H1 (cell line): Measurements from ENCODE around the gene XAB2. TPM values are rescaled to one million over a fixed set of nuclear protein-coding genes. Genes with fewer than 3 reads are reported as not detected.

ENCODE experiments used
- CTCF ChIA-PET: fragments of 300-600 bp; sonication (Branson Sonifier 250); formaldehyde crosslinking; loops from one replicate; lab custom pipeline; 2021; ENCODE audit not compliant: partially characterized antibody; lab: Charles Lee
- POLR2A ChIA-PET: fragments of 300-600 bp; sonication (Branson Sonifier 250); formaldehyde crosslinking; loops from one replicate; lab custom pipeline; 2021; ENCODE audit warnings: inconsistent platforms; ENCODE audit not compliant: partially characterized antibody; lab: Charles Lee
- DNase-seq, 2 experiments: peaks; one replicate each; pipeline versions ENCODE4 v3.0.0 to v3.0.0-alpha.2; 2010 to 2022; ENCODE audit warnings: low spot score in 2 of 2, low read depth in 1 of 2, mixed read lengths in 1 of 2
- FAIRE-seq: peaks from 2 replicates; lab custom pipeline; 2011; peaks lifted over from hg19 to GRCh38; lab: Jason Lieb, UNC
- H2AFZ ChIP-seq: 2 replicates; pipeline ENCODE4 v1.8.1; 2012; ENCODE audit warnings: low read length, inconsistent platforms
- H2AK5ac ChIP-seq: 2 replicates; pipeline ENCODE4 v1.6.1; 2013; ENCODE audit warnings: low read depth, low read length
- H2BK120ac ChIP-seq: replicated peaks from 2 replicates; pipeline ENCODE3; 2013; ENCODE audit warnings: low read depth, low read length, inconsistent platforms
- H2BK12ac ChIP-seq: 2 replicates; pipeline ENCODE4 v1.6.1; 2013; ENCODE audit warnings: low read depth, low read length
- H2BK15ac ChIP-seq: 2 replicates; pipeline ENCODE4 v1.6.1; 2013; ENCODE audit warnings: low read length
- H2BK20ac ChIP-seq: 2 replicates; pipeline ENCODE4 v1.6.1; 2013; ENCODE audit warnings: low read length
- H2BK5ac ChIP-seq: 2 replicates; pipeline ENCODE4 v1.6.1; 2013; ENCODE audit warnings: low read depth, low read length
- H3K14ac ChIP-seq: 2 replicates; pipeline ENCODE4 v1.6.1; 2013; ENCODE audit warnings: inconsistent platforms; ENCODE audit not compliant: insufficient read length
- H3K18ac ChIP-seq: 2 replicates; pipeline ENCODE4 v1.6.1; 2013; ENCODE audit warnings: low read length; ENCODE audit errors: extremely low read depth
- H3K23ac ChIP-seq: 2 replicates; pipeline ENCODE4 v1.6.1; 2013; ENCODE audit warnings: inconsistent platforms; ENCODE audit not compliant: insufficient read length
- H3K23me2 ChIP-seq: 2 replicates; pipeline ENCODE4 v1.6.1; 2013; ENCODE audit warnings: low read depth, low read length
- H3K27ac ChIP-seq: 2 replicates; pipeline ENCODE4 v1.6.1; 2011; ENCODE audit warnings: low read depth, low read length, inconsistent platforms
- H3K27me3 ChIP-seq, 4 experiments: replicated peaks in 1 of 4; 1 replicate in 1 of 4; 2 replicates in 3 of 4; pipeline versions ENCODE4 v1.6.1 to v1.8.1; 2011 to 2013; ENCODE audit warnings: low read length in 3 of 4, mild to moderate bottlenecking in 3 of 4, inconsistent platforms in 2 of 4, mixed read lengths in 2 of 4, moderate library complexity in 1 of 4; ENCODE audit not compliant: control insufficient read depth in 3 of 4, insufficient read depth in 3 of 4; ENCODE audit errors: extremely low read depth in 1 of 4
- H3K36me3 ChIP-seq, 4 experiments: 2 replicates each; pipeline versions ENCODE4 v1.6.1 to v1.8.1; 2011 to 2013; ENCODE audit warnings: mild to moderate bottlenecking in 4 of 4, low read length in 3 of 4, moderate library complexity in 2 of 4, control low read depth in 1 of 4, inconsistent platforms in 1 of 4; ENCODE audit not compliant: insufficient read depth in 4 of 4, control insufficient read depth in 2 of 4
- H3K4ac ChIP-seq: replicated peaks from 2 replicates; pipeline ENCODE3; 2013; ENCODE audit warnings: low read length, low read depth, mixed read lengths, inconsistent platforms; ENCODE audit not compliant: insufficient read length
- H3K4me1 ChIP-seq, 4 experiments: replicated peaks in 1 of 4; 1 replicate in 1 of 4; 2 replicates in 3 of 4; pipeline versions ENCODE4 v1.6.1 to v1.8.1; 2011 to 2013; ENCODE audit warnings: low read length in 3 of 4, inconsistent platforms in 2 of 4, mixed read lengths in 1 of 4; ENCODE audit not compliant: insufficient read depth in 4 of 4, control insufficient read depth in 3 of 4
- H3K4me2 ChIP-seq, 2 experiments: 2 replicates each; pipeline versions ENCODE4 v1.6.1 to v1.8.1; 2011 to 2013; ENCODE audit warnings: low read depth in 2 of 2, low read length in 2 of 2, control low read depth in 1 of 2, inconsistent platforms in 1 of 2, mild to moderate bottlenecking in 1 of 2; ENCODE audit not compliant: insufficient read depth in 1 of 2
- H3K4me3 ChIP-seq, 4 experiments: fragments of 200-600, 300-600 bp in 1 of 4; sonication (generic), shearing (Covaris generic), sonication (Bioruptor Twin) in 1 of 4; 2 replicates each; pipeline versions ENCODE4 v1.5.1 to v1.8.1; 2011 to 2016; ENCODE audit warnings: low read length in 4 of 4, low read depth in 3 of 4, control low read depth in 2 of 4, inconsistent platforms in 2 of 4, mild to moderate bottlenecking in 2 of 4, mixed read lengths in 1 of 4, moderate library complexity in 1 of 4; ENCODE audit not compliant: insufficient read depth in 2 of 4; ENCODE audit errors: extremely low read depth in 1 of 4
- H3K56ac ChIP-seq: replicated peaks from 2 replicates; pipeline ENCODE3; 2013; ENCODE audit warnings: low read depth, mild to moderate bottlenecking, mixed read lengths, low read length, inconsistent platforms; ENCODE audit not compliant: insufficient read length
- H3K79me1 ChIP-seq: 2 replicates; pipeline ENCODE4 v1.6.1; 2013; ENCODE audit warnings: low read depth, low read length, control low read depth
- H3K79me2 ChIP-seq, 2 experiments: 2 replicates each; pipeline versions ENCODE4 v1.6.1 to v1.8.1; 2012 to 2013; ENCODE audit warnings: low read length in 2 of 2, mild to moderate bottlenecking in 2 of 2, inconsistent platforms in 1 of 2; ENCODE audit not compliant: insufficient read depth in 2 of 2, control insufficient read depth in 1 of 2
- H3K9ac ChIP-seq, 4 experiments: replicated peaks in 1 of 4; 1 replicate in 1 of 4; 2 replicates in 3 of 4; pipeline versions ENCODE4 v1.6.1 to v1.8.1; 2011 to 2013; ENCODE audit warnings: low read depth in 3 of 4, low read length in 3 of 4, control low read depth in 2 of 4, mild to moderate bottlenecking in 2 of 4, moderate library complexity in 2 of 4, inconsistent platforms in 1 of 4; ENCODE audit errors: extremely low read depth in 1 of 4
- H3K9me3 ChIP-seq, 2 experiments: 2 replicates each; pipeline versions ENCODE4 v1.6.1 to v1.8.1; 2012 to 2013; ENCODE audit warnings: mild to moderate bottlenecking in 2 of 2, moderate library complexity in 2 of 2, control low read depth in 1 of 2, inconsistent platforms in 1 of 2, low read depth in 1 of 2, low read length in 1 of 2, mixed read lengths in 1 of 2; ENCODE audit not compliant: insufficient read depth in 2 of 2
- H4K20me1 ChIP-seq, 2 experiments: replicated peaks in 1 of 2; 2 replicates each; pipeline versions ENCODE3 to v1.8.1; 2011 to 2013; ENCODE audit warnings: inconsistent platforms in 2 of 2, low read length in 2 of 2, mild to moderate bottlenecking in 1 of 2; ENCODE audit not compliant: insufficient read depth in 2 of 2, control insufficient read depth in 1 of 2
- H4K5ac ChIP-seq: 2 replicates; pipeline ENCODE4 v1.6.1; 2013; ENCODE audit warnings: low read length, low read depth, mixed read lengths, inconsistent platforms; ENCODE audit not compliant: insufficient read length
- H4K8ac ChIP-seq: 2 replicates; pipeline ENCODE4 v1.8.0; 2013; ENCODE audit warnings: mild to moderate bottlenecking, moderate library complexity, low read length, inconsistent platforms; ENCODE audit not compliant: insufficient read depth; ENCODE audit errors: extremely low read depth
- H4K91ac ChIP-seq: replicated peaks from 2 replicates; pipeline ENCODE3; 2013; ENCODE audit warnings: low read length, mixed read lengths, inconsistent platforms; ENCODE audit not compliant: insufficient read length
- CBX5 ChIP-seq: fragments of 300-800, 300-1000 bp; sonication (generic); IDR thresholded peaks from 2 replicates; pipeline ENCODE4 v1.7.1; 2016; ENCODE audit warnings: antibody characterized with exemption, low read length, low read depth
- EP300 ChIP-seq, 2 experiments: IDR thresholded peaks; 1 replicate in 1 of 2; 2 replicates in 1 of 2; pipeline ENCODE4 v1.6.1; 2011 to 2012; ENCODE audit warnings: low read depth in 2 of 2, low read length in 2 of 2, mild to moderate bottlenecking in 2 of 2, borderline replicate concordance in 1 of 2, inconsistent platforms in 1 of 2, moderate library complexity in 1 of 2
- EZH2 ChIP-seq: fragments of 200-600 bp; sonication (generic); IDR thresholded peaks from 2 replicates; pipeline ENCODE4 v1.7.1; 2012; ENCODE audit warnings: low read depth, mild to moderate bottlenecking, moderate library complexity, low read length, inconsistent platforms; ENCODE audit not compliant: severe bottlenecking
- KDM4A ChIP-seq: IDR thresholded peaks from one replicate; pipeline ENCODE4 v1.7.1; 2012; ENCODE audit warnings: low read depth, mild to moderate bottlenecking, moderate library complexity, low read length, inconsistent platforms; ENCODE audit not compliant: severe bottlenecking
- NRF1 ChIP-seq: IDR thresholded peaks from 2 replicates; pipeline ENCODE4 v1.6.1; 2011; ENCODE audit warnings: mild to moderate bottlenecking, low read depth, low read length, improper control_type of control experiment
- PHF8 ChIP-seq: fragments of 200-600 bp; sonication (generic); conservative IDR thresholded peaks from 2 replicates; pipeline ENCODE4 v1.7.1; 2012; ENCODE audit warnings: low read depth, mild to moderate bottlenecking, inconsistent platforms, low read length, moderate library complexity
- POU5F1 ChIP-seq: IDR thresholded peaks from 2 replicates; pipeline ENCODE4 v1.6.1; 2011; ENCODE audit warnings: low read depth, mild to moderate bottlenecking, low read length, moderate library complexity
- SRF ChIP-seq: IDR thresholded peaks from 2 replicates; pipeline ENCODE4 v1.6.1; 2011; ENCODE audit warnings: mild to moderate bottlenecking, low read depth, low read length, moderate library complexity
- WGBS, 2 experiments: shearing (Covaris generic) in 1 of 2; methylation state at CpG; one replicate each; pipeline versions ENCODE4 v1.1.6 to v1.1.7; 2013 to 2015; ENCODE audit warnings: low lambda C conversion rate in 2 of 2, mixed read lengths in 2 of 2, inconsistent platforms in 1 of 2, low coverage in 1 of 2, missing lambda C conversion rate in 1 of 2; ENCODE audit not compliant: insufficient replicate concordance in 2 of 2, insufficient coverage in 1 of 2, insufficient read length in 1 of 2; ENCODE audit errors: extremely low coverage in 1 of 2, missing lambda C conversion rate in 1 of 2; 5-methylcytosine and 5-hydroxymethylcytosine counted together
- polyA plus RNA-seq, 7 experiments: library from polyadenylated mRNA; depleted of rRNA in 3 of 7; stranded (reverse) in 5 of 7; unstranded in 2 of 7; fragments of >200 nt in 5 of 7; fragments of 200-250 nt in 2 of 7; gene quantifications; 1 replicate in 5 of 7; 2 replicates in 1 of 7; 4 replicates in 1 of 7; pipeline versions ENCODE4 v1.2.1 to v1.2.3, GENCODE V29; 2011 to 2013; ENCODE audit warnings: missing spikeins in 2 of 7, mixed read lengths in 2 of 7
- total RNA-seq: library from RNA; stranded (reverse); fragmentation: NEBNext Ultra II Directional; extraction: Animal tissue kit (Norgen Biotek cat#: 25700); gene quantifications from 2 replicates; pipeline ENCODE4 v1.2.1, GENCODE V29; 2021

The XAB2 gene
- total and polyA plus RNA-seq, 2 of the 8 experiments (the other 6 are each of a cell fraction or from before 2014, with no cell fraction given) = 48.2 to 49.4 TPM

- ChIA-PET POLR2A (interaction anchor here (0.6 to 2.5 kb wide), 10 partner anchors 9 to 74 kb away, joined by 3 to 10 read pairs (median 4); partner anchors contain the start of genes MCOLN1 and STXBP2), CTCF (interaction anchor here (1.3 to 5.0 kb wide), 7 partner anchors 23 to 55 kb away, joined by 3 to 27 read pairs (median 5); no protein-coding TSS in a partner anchor)
- Histone ChIP-seq H3K27ac (no peak overlapping the region), H3K4me1 (peaks cover 0 to 11% (median 5%) of the 10 kb centered on the region in 4 experiments; a peak in 5 of 7 replicates), H2AFZ (no peak overlapping the region), H3K23ac (no peak overlapping the region), H4K91ac (no peak overlapping the region), H2BK120ac (no peak overlapping the region), H3K18ac (peak overlapping the region; percentile 78), H4K5ac (no peak overlapping the region), H3K9me3 (no peaks in the 10 kb centered on the region), H2BK20ac (no peak overlapping the region), H3K4me3 (peak overlapping the region; percentile 47 to 96 (median 65)), H3K56ac (no peak overlapping the region), H3K14ac (no peak overlapping the region), H3K4me2 (peak overlapping the region; percentile 86), H3K4ac (no peak overlapping the region), H3K23me2 (peaks cover 11% of the 10 kb centered on the region; the same call in 1 of the 2 replicates), H2BK12ac (no peak overlapping the region), H3K27me3 (no peaks in the 10 kb centered on the region), H3K36me3 (no peaks in the 10 kb centered on the region), H4K8ac (no peak overlapping the region), H2AK5ac (no peak overlapping the region), H3K79me1 (peaks cover 5% of the 10 kb centered on the region), H3K9ac (peak overlapping the region; percentile 20 to 54 (median 35); a peak in 2 of 7 replicates), H4K20me1 (peaks cover 6 to 13% of the 10 kb centered on the region in 2 experiments), H2BK15ac (no peak overlapping the region), H2BK5ac (no peak overlapping the region), H3K79me2 (peaks cover 0 to 23% of the 10 kb centered on the region in 2 experiments; a peak in 2 of 4 replicates)
- 6% methylated on average over 27 of the region's 70 CpGs; no CpG with 5 or more reads in 1 of the 2 experiments for WGBS, 2 experiments
- TF ChIP-seq NRF1 (no peak), EP300 (IDR thresholded peaks at IDR 0.05; ENCODE audit: borderline replicate concordance in 1 of 2, low read depth in 2 of 2, low read length in 2 of 2) (no peak), PHF8 (0 out of 2 replicates have a peak, but pooled peaks have one; percentile 0), CBX5 (no peak), SRF (no peak), EZH2 (no peak), KDM4A (peak; percentile 63), POU5F1 (no peak)
- FAIRE-seq = no peak
- peak in 1 of 2 experiments; percentile 59 for DNase-seq
These were observed 33.0 kb downstream of the XAB2 start for GRCh38 chr19:7596211-7596937.
